ENCODE measurements around the gene ALKBH4. TPM values are rescaled to one million over a fixed set of nuclear protein-coding genes. Genes with fewer than 3 reads are reported as not detected.

ALKBH4 gene
- total and polyA plus RNA-seq, 8 donors = 8.6 to 14.1 (median 10.9) TPM

DNA sequence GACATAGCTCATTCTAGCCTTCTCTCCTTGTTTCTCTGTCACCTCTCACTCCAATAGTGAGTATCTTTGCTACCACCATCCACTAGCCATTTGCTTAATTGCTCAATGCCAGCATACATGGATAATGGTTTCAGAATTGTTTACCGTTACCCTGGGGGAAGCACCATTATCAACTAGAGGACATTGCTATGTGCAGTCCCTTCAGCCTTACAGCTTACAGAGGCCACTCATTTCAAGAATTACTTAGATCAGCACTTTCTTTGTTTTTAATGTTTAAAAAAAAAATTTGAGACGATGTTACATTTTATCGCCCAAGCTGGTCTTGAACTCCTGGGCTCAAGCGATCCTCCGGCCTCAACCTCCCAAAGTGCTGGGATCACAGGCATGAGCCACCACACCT is 46.1 kb downstream of the ALKBH4 start:
- intact Hi-C loops (cut with DNase I) = no loop called here
- Histone ChIP-seq H3K36me3 (peaks cover 0 to 60% of the 10 kb centered on the region in 2 donors), H3K9me3 (no peaks in the 10 kb centered on the region), H3K27ac (peak overlapping the region in 1 of 2 donors; percentile 37), H3K4me3 (no peak overlapping the region), H3K27me3 (no peaks in the 10 kb centered on the region), H3K4me1 (peaks cover 0 to 33% of the 10 kb centered on the region in 2 donors)
- TF ChIP-seq, protein P1, sequence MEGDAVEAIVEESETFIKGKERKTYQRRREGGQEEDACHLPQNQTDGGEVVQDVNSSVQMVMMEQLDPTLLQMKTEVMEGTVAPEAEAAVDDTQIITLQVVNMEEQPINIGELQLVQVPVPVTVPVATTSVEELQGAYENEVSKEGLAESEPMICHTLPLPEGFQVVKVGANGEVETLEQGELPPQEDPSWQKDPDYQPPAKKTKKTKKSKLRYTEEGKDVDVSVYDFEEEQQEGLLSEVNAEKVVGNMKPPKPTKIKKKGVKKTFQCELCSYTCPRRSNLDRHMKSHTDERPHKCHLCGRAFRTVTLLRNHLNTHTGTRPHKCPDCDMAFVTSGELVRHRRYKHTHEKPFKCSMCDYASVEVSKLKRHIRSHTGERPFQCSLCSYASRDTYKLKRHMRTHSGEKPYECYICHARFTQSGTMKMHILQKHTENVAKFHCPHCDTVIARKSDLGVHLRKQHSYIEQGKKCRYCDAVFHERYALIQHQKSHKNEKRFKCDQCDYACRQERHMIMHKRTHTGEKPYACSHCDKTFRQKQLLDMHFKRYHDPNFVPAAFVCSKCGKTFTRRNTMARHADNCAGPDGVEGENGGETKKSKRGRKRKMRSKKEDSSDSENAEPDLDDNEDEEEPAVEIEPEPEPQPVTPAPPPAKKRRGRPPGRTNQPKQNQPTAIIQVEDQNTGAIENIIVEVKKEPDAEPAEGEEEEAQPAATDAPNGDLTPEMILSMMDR (IDR thresholded peaks at IDR 0.05) = no peak
- DNase-seq = no peak
- no peak for ATAC-seq

DNA sequence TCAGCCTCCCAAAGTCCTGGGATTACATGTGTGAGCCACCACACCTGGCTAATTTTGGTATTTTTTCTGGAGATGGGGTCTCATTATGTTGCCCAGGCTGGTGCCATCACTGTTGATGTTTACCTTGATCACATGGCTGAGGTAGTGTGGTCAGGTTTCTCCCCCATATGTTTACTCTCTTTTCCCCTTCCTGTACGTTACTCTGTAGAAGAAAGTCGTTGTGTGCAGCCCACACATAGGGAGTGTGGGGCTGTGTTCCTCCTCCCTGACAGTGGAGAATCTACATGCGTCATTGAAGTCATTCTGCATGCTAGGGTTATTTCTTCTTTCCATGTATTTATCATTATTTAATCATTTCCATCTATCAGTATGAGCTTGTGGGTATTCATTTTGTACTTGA is 47.6 kb downstream of the ALKBH4 start:
- Histone ChIP-seq H3K9me3 (no peaks in the 10 kb centered on the region), H3K4me1 (peaks cover 0 to 42% of the 10 kb centered on the region in 2 donors), H3K27ac (no peak overlapping the region), H3K27me3 (no peaks in the 10 kb centered on the region), H3K36me3 (peaks cover 0 to 68% of the 10 kb centered on the region in 2 donors), H3K4me3 (no peak overlapping the region)
- no peak for DNase-seq
- TF ChIP-seq, protein P1 (IDR thresholded peaks at IDR 0.05) = no peak
- intact Hi-C loops (cut with DNase I) = no loop called here
- no peak for ATAC-seq

DNA sequence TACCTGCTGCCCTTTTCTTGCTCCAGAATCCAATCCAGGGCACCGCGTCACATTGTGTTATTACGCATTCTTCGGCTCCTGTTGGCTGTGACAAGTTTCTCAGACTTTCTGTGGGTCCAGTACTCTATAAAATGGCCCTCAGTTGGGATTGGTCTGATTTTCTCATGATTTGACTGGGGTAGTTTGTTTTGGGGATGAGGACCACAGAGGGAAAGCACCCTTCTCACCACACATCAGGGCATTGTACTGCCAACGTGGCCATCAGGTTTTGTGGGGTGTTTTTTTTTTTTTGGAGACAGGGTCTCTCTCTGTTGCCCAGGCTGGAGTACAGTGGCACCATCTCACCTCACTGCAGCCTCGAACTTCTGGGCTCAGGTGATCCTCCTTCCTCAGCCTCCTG is 48.3 kb downstream of the ALKBH4 start:
- Histone ChIP-seq H3K36me3 (peaks cover 0 to 68% of the 10 kb centered on the region in 2 donors), H3K4me1 (peaks cover 0 to 43% of the 10 kb centered on the region in 2 donors), H3K27ac (peak overlapping the region in 1 of 2 donors; percentile 71), H3K27me3 (no peaks in the 10 kb centered on the region), H3K9me3 (no peaks in the 10 kb centered on the region), H3K4me3 (no peak overlapping the region)
- TF ChIP-seq, protein P1 (IDR thresholded peaks at IDR 0.05) = no peak
- ATAC-seq (no peak), DNase-seq (no peak)
- intact Hi-C loops (cut with DNase I) = no loop called here

DNA sequence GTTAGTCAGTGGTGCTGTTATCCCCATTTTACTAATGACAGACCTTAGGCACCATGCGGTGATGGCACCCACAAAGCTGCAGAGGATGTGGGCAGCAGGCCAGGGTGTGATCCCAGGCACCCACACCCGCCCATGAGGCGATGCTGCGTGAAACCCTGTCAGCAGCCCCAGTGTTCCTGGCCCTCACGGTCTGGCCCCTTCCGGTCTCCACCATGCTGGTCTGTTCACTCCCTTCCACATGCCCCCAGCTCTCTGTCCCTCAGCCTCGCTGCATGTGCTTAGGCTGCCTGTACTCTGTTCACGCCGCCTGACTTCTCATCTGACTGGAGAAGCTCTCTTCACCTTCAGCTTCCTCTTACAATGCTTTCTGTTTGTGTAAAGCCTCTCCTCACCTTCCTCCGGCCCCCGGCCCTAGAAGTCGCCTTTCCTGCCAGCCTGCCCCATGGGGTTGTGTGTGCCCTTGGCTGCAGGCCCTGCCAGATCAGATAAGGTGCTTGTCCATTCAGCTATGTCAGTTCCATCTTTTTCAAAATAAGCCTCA is 48.9 kb downstream of the ALKBH4 start:
- intact Hi-C loops (cut with DNase I) = no loop called here
- Histone ChIP-seq H3K9me3 (no peaks in the 10 kb centered on the region), H3K27me3 (no peaks in the 10 kb centered on the region), H3K4me3 (no peak overlapping the region), H3K27ac (peak overlapping the region; percentile 39 to 71), H3K36me3 (peaks cover 0 to 68% of the 10 kb centered on the region in 2 donors), H3K4me1 (peaks cover 0 to 36% of the 10 kb centered on the region in 2 donors)
- DNase-seq (no peak), ATAC-seq (peak; percentile 23)
- TF ChIP-seq, protein P1 (IDR thresholded peaks at IDR 0.05) = no peak

DNA sequence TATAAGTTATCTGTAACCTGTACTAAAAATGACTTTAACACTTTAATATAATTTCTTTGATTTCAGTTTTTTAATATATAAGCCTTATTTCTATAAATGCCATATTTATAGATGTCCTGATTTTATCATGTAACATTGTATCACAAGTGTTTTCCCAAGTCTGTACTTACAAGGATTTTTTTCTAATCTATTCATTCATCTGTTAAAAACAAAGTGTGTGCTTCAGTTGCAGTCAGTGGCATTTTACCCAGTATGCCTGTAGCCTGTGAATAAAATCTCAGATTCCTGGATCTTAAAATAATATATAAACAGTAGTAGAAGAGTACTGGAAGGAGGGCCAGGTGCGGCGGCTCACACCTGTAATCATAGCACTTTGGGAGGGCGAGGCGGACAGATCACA is 51.1 kb downstream of the ALKBH4 start:
- peaks cover 0 to 27% of the 10 kb centered on the region in 2 donors for H3K4me1 ChIP-seq
- no peak overlapping the region for H3K27ac ChIP-seq
- H3K27me3 ChIP-seq = no peaks in the 10 kb centered on the region
- intact Hi-C loops (cut with DNase I) = no loop called here
- TF ChIP-seq, protein P1 (IDR thresholded peaks at IDR 0.05) = no peak
- peaks cover 0 to 76% of the 10 kb centered on the region in 2 donors for H3K36me3 ChIP-seq
- DNase-seq = no peak
- no peak overlapping the region for H3K4me3 ChIP-seq
- no peaks in the 10 kb centered on the region for H3K9me3 ChIP-seq
- ATAC-seq = no peak

Data from left lung (tissue), 10 donors.